H1 (cell line): ENCODE measurements around the gene COL5A1. TPM values are rescaled to one million over a fixed set of nuclear protein-coding genes. Genes with fewer than 3 reads are reported as not detected.

Source experiments
- CHD7 ChIP-seq: fragments of 300-600 bp; sonication (generic); IDR thresholded peaks from 2 replicates; pipeline ENCODE4 v1.7.1; 2012; ENCODE audit warnings: low read length, moderate library complexity, mild to moderate bottlenecking, inconsistent platforms; ENCODE audit not compliant: insufficient replicate concordance
- polyA plus RNA-seq, 7 experiments: library from polyadenylated mRNA; depleted of rRNA in 3 of 7; stranded (reverse) in 5 of 7; unstranded in 2 of 7; fragments of >200 nt in 5 of 7; fragments of 200-250 nt in 2 of 7; gene quantifications; 1 replicate in 5 of 7; 2 replicates in 1 of 7; 4 replicates in 1 of 7; pipeline versions ENCODE4 v1.2.1 to v1.2.3, GENCODE V29; 2011 to 2013; ENCODE audit warnings: missing spikeins in 2 of 7, mixed read lengths in 2 of 7
- total RNA-seq: library from RNA; stranded (reverse); fragmentation: NEBNext Ultra II Directional; extraction: Animal tissue kit (Norgen Biotek cat#: 25700); gene quantifications from 2 replicates; pipeline ENCODE4 v1.2.1, GENCODE V29; 2021

The COL5A1 gene
- total and polyA plus RNA-seq, 2 of the 8 experiments (the other 6 are each of a cell fraction or from before 2014, with no cell fraction given), result 3.8 to 12.0 TPM

GRCh38 chr9:134621558-134622110 lies 20.0 kb upstream of the COL5A1 start (continued):
- no peak for TF ChIP-seq CHD7
